OCI-LY1 (cell line): ENCODE data around the gene CIRBP.

ENCODE experiments used
- CTCF ChIP-seq: fragments of 200-600 bp; sonication (generic), shearing (Covaris generic); IDR thresholded peaks from 2 replicates; pipeline ENCODE4 v1.5.1; 2017; ENCODE audit warnings: mild to moderate bottlenecking, antibody characterized with exemption, low read length, moderate library complexity, mixed read lengths
- EZH2 ChIP-seq: fragments of 200-600 bp; sonication (generic), shearing (Covaris generic); IDR thresholded peaks from 2 replicates; pipeline ENCODE4 v1.8.0; 2017; ENCODE audit warnings: borderline replicate concordance, mixed run types, mild to moderate bottlenecking, antibody characterized with exemption, low read length, moderate library complexity, mixed read lengths

DNA sequence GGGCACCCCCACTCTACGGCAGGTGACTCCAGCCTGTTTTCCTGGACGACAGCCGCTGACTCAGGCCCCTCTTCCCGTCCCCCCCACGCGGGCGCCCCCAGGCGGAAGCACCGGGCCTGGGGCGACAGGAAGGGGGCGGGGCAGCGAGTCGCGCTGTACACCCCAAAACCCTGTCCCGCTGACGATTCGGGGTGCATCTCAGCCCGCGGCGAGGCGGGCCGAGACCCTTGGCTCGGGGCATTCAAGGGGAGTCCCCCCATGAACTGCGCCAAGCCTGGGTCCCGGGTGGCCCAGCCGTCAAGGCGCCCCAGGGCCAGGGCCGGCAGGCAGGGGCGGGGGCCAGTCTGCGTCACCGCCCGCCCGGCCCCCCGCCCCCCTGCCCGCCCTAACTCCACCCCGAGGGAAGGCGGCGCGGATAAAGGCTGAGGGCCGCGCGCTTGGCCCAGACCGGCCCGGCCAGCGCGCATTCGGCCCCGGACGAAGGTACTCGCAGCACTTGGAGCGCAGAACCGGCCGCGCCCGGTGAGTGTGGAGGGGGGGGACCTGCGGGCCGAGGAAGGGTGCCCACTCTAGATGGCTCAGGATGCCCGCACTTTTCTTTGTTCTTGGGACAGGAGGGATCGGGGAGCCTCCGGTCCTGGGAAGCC is 20.9 kb upstream of the CIRBP start, which contains the start of gene MIDN:
- TF ChIP-seq CTCF (peak; percentile 51), EZH2 (no peak)
